HFF-Myc (cell line): ENCODE results near the gene CD2.

Experiments
- DNase-seq: peaks from one replicate; pipeline ENCODE4 v3.0.0-alpha.2; 2011; ENCODE audit warnings: low read depth; ENCODE audit errors: extremely low read depth
- H3K4me3 ChIP-seq: replicated peaks from 2 replicates; pipeline ENCODE4 v1.5.1; 2011; ENCODE audit warnings: low read depth, mild to moderate bottlenecking, control low read depth, low read length
- CTCF ChIP-seq: IDR thresholded peaks from 2 replicates; pipeline ENCODE4 v1.5.1; 2012; ENCODE audit warnings: mild to moderate bottlenecking, low read depth, low read length, control low read depth; ENCODE audit errors: missing control alignments

The CD2 gene

GRCh38 chr1:116732726-116733125, 21.5 kb upstream of the CD2 start:
- DNase-seq = no peak
- no peak for TF ChIP-seq CTCF
- no peak overlapping the region for H3K4me3 ChIP-seq

DNA sequence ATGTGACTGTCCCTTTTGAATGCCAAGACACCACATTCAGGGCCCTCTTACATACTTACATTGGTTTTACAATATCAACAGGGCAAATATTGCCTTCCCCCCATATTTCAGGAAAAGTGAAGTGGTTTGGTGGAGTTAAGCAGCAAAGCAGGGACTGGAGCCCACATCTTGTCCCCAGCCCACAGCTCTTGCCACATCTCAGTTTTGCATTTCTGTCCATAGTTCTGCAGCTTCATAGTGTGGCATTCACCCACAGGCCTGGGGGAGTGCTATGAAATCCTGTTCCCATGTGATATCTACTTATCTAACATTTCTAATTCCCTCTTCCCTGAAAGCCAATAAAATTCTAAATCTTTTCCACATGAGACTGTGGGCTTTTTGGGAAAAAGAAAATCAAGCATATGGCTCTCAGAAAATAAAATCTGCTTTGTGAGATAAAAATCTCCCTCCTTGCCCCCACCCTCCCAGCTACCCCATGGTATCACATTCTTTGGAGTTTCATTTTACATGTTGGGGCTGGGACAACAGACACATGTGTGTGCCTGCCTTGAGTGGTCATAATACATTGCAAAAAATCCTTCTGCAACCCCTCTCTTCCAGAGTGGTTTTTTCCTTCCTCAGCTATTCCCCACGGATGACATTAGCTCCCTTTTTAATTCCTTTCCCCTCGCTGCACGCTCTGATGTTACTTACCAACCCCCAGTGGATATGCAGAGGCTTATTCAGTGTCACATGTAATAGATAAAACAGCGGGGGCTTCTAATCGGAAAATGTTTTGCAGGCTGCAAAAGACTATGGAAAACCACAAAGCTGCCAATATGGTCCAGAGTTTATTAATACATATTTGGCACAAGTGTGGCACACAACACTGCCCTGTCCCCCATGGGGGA, 20.5 kb upstream of the CD2 start:
- no peak overlapping the region for H3K4me3 ChIP-seq
- DNase-seq = no peak
- TF ChIP-seq CTCF = no peak

GRCh38 chr1:116735246-116735645, 19.0 kb upstream of the CD2 start:
- DNase-seq = no peak
- no peak overlapping the region for H3K4me3 ChIP-seq
- no peak for TF ChIP-seq CTCF

GRCh38 chr1:116737020-116737854, 17.0 kb upstream of the CD2 start:
- H3K4me3 ChIP-seq = no peak overlapping the region
- peak; percentile 88 for TF ChIP-seq CTCF
- peak; percentile 36 for DNase-seq

DNA sequence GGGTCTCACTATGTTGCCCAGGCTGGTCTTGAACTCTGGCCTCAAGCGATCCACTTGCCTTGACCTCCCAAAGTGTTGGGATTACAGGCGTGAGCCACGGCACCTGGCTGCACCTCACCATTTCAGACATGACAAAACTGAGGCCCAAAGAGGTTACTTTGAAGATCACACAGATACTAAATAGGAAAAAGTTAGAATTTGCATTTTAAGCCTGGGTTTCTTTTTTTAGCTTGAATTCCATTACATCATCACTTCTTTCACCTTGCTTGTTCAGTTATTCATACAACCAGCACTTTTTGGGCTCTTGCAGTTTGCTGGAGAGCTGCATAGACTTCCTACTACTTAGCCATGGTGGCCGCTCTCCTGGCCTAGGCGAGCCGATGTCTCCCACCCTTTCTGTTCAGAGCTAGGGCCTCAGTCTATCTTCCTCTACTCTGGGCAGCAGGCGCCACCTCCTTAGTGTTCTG, 16.3 kb upstream of the CD2 start:
- H3K4me3 ChIP-seq = no peak overlapping the region
- TF ChIP-seq CTCF = no peak
- no peak for DNase-seq

DNA sequence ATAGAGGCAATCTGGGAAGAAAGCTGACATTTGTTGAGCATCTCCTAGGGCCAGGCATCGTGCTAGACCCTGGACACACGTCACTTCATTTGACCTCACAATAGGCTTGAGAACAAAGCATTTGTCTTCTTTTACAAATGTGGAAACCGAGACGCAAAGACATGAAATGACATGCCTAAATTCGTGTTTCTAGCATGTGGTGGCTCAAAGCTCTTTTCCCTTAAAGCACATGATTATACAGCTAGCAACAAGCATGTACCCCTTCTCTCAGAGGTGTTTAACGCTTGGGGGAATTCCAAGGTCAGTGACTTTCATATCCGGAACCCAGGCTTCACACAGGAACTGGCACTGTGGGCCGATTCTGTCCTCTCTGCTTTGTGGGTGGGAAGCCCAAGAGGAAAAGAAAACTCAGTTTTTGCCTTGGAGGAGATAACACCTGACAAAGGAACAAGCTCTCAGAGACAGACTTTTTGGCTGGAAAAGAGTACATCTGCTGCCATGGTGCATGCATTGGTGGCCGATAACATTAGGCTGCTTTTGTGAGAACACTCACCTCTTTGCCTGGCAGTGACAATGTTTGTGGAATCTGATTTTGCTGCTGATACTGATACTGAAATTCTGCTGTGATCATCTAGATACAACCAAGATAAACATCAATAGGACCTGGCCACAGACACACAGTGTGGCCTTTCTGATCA, 15.4 kb upstream of the CD2 start:
- DNase-seq = no peak
- H3K4me3 ChIP-seq = no peak overlapping the region
- TF ChIP-seq CTCF = no peak
